Ovary (tissue), 9 donors: Measurements from ENCODE around the gene DYDC1. TPM values are rescaled to one million over a fixed set of nuclear protein-coding genes. Genes with fewer than 3 reads are reported as not detected.

Experiments
- DNase-seq, 5 donors: peaks; one replicate each; pipeline ENCODE4 v3.0.0-alpha.2; 2019 to 2020
- H3K27ac ChIP-seq, 2 donors: fragments of 200-600 bp; one replicate each; pipeline versions ENCODE4 v1.5.1 to v1.8.0; 2019 to 2022
- H3K27me3 ChIP-seq: fragments of 200-600 bp; one replicate; pipeline ENCODE4 v1.8.0; 2022
- H3K36me3 ChIP-seq: fragments of 200-600 bp; sonication (generic); one replicate; pipeline ENCODE4 v1.5.1; 2019
- H3K4me1 ChIP-seq: one replicate; pipeline ENCODE4 v1.8.1; 2013; ENCODE audit warnings: mild to moderate bottlenecking, moderate library complexity; ENCODE audit not compliant: insufficient read depth
- H3K4me3 ChIP-seq: fragments of 200-600 bp; sonication (generic); one replicate; pipeline ENCODE4 v1.5.1; 2017
- H3K9me3 ChIP-seq, 2 donors: fragments of 200-600 bp in 1 of 2; sonication (generic) in 1 of 2; one replicate each; pipeline versions ENCODE4 v1.5.1 to v1.8.1; 2013 to 2019; ENCODE audit warnings: mild to moderate bottlenecking in 1 of 2, moderate library complexity in 1 of 2
- CTCF ChIP-seq, 3 donors: fragments of 450-650 bp in 2 of 3; fragments of 200-600 bp in 1 of 3; IDR thresholded peaks; one replicate each; pipeline versions ENCODE4 v1.5.1 to v1.8.0; 2016 to 2022; ENCODE audit warnings: antibody characterized with exemption in 3 of 3, mild to moderate bottlenecking in 1 of 3
- EP300 ChIP-seq: sonication (generic); formaldehyde crosslinking; IDR thresholded peaks from one replicate; pipeline ENCODE4 v1.6.1; 2017; ENCODE audit warnings: antibody characterized with exemption
- POLR2A ChIP-seq: fragments of 450-650 bp; IDR thresholded peaks from one replicate; pipeline ENCODE4 v1.6.1; 2017; ENCODE audit warnings: antibody characterized with exemption, mild to moderate bottlenecking, moderate library complexity
- WGBS, 3 donors: extraction: QIAGEN DNeasy Blood & Tissue Kit in 1 of 3; methylation state at CpG; one replicate each; pipeline versions ENCODE4 v1.1.5 to v1.1.7; 2013 to 2017; 5-methylcytosine and 5-hydroxymethylcytosine counted together
- intact Hi-C, 4 donors: fragments of 100-400 bp; cut with DNase I; formaldehyde crosslinking; loops; one replicate each; pipeline versions ENCODE4 v1.11.0 to v1.15.1; 2022 to 2023
- polyA plus RNA-seq, 2 donors: library from polyadenylated mRNA; stranded (reverse); fragments of 200-250 nt in 1 of 2; fragments of 350-450 nt in 1 of 2; fragmentation: Illumina TruSeq in 1 of 2; extraction: RNeasy Lipid Tissue Mini Kit (QIAGEN cat#74804) in 1 of 2; gene quantifications; one replicate each; pipeline ENCODE4 v1.2.3, GENCODE V29; 2013 to 2014
- total RNA-seq, 7 donors: library from RNA; depleted of rRNA in 2 of 7; stranded (reverse); fragments of >200 nt in 2 of 7; fragmentation: NEBNext Ultra II Directional in 3 of 7; extraction: Animal tissue kit (Norgen Biotek cat#: 25700) in 3 of 7; gene quantifications; one replicate each; pipeline versions ENCODE4 v1.1.0 to v1.2.4, GENCODE V29; 2016 to 2023
- donor health status: DM: no; HTN: no; CAD: no; lungs with moderate emphysema.
- donor health status: DM: no; HTN: no; CAD: no.
- donor health status: Bipolar disorder and iron deficiency.
- donor health status: DM: yes; HTN: yes; CAD: no.
- donor health status: DM: no; HTN: no; CAD: no.
- donor health status: DM: yes; HTN: yes; CAD: no.

DYDC1 gene
- total and polyA plus RNA-seq, 9 donors, result 0.33 to 3.8 (median 0.72) TPM; not detected in 6

- Histone ChIP-seq H3K4me1 (no peaks in the 10 kb centered on the region), H3K27ac (no peak overlapping the region), H3K36me3 (no peaks in the 10 kb centered on the region), H3K27me3 (no peaks in the 10 kb centered on the region), H3K9me3 (no peaks in the 10 kb centered on the region), H3K4me3 (no peak overlapping the region)
- intact Hi-C loops, result no loop called here
- 66 to 73% (median 72%) methylated on average over 3 of the region's 3 CpGs for WGBS, 3 donors
- no peak for DNase-seq
- TF ChIP-seq EP300 (no peak), POLR2A (no peak), CTCF (IDR thresholded peaks at IDR 0.05) (no peak)
These were observed 33.2 kb downstream of the DYDC1 start for GRCh38 chr10:80323311-80323710.

GRCh38 chr10:80322711-80323110 lies 33.8 kb downstream of the DYDC1 start:
- Histone ChIP-seq H3K27ac (no peak overlapping the region), H3K4me1 (no peaks in the 10 kb centered on the region), H3K9me3 (no peaks in the 10 kb centered on the region), H3K36me3 (no peaks in the 10 kb centered on the region), H3K27me3 (no peaks in the 10 kb centered on the region), H3K4me3 (no peak overlapping the region)
- DNase-seq, result no peak
- WGBS, 3 donors, result 58 to 73% (median 72%) methylated on average over 1 of the region's 1 CpG
- no peak for TF ChIP-seq POLR2A
- no peak for TF ChIP-seq CTCF (IDR thresholded peaks at IDR 0.05)
- TF ChIP-seq EP300, result no peak
- intact Hi-C loops, result no loop called here

GRCh38 chr10:80322158-80322557 lies 34.4 kb downstream of the DYDC1 start:
- TF ChIP-seq CTCF (IDR thresholded peaks at IDR 0.05) (no peak), POLR2A (no peak), EP300 (no peak)
- intact Hi-C loops, result no loop called here
- WGBS, 3 donors, result 80 to 87% (median 85%) methylated on average over 2 of the region's 2 CpGs

GRCh38 chr10:80321183-80321582 lies 35.4 kb downstream of the DYDC1 start:
- no peak for DNase-seq
- Histone ChIP-seq H3K4me3 (no peak overlapping the region), H3K4me1 (no peaks in the 10 kb centered on the region), H3K36me3 (no peaks in the 10 kb centered on the region), H3K27ac (no peak overlapping the region), H3K9me3 (no peaks in the 10 kb centered on the region), H3K27me3 (no peaks in the 10 kb centered on the region)
- WGBS, 3 donors, result 76 to 82% (median 78%) methylated on average over 5 of the region's 5 CpGs
- TF ChIP-seq POLR2A, result no peak
- TF ChIP-seq EP300, result no peak
- TF ChIP-seq CTCF (IDR thresholded peaks at IDR 0.05), result no peak
- intact Hi-C loops, result no loop called here

More at GRCh38 chr10:80322158-80322557, 34.4 kb downstream of the DYDC1 start:
- no peak overlapping the region for H3K27ac ChIP-seq
- H3K36me3 ChIP-seq, result no peaks in the 10 kb centered on the region
- H3K4me1 ChIP-seq, result no peaks in the 10 kb centered on the region
- H3K4me3 ChIP-seq, result no peak overlapping the region
- H3K27me3 ChIP-seq, result no peaks in the 10 kb centered on the region
- H3K9me3 ChIP-seq, result no peaks in the 10 kb centered on the region
- DNase-seq, result no peak

GRCh38 chr10:80320377-80320776 lies 36.2 kb downstream of the DYDC1 start:
- intact Hi-C loops, result no loop called here

More at GRCh38 chr10:80320377-80320776, 36.2 kb downstream of the DYDC1 start:
- no peak for DNase-seq
- H3K27me3 ChIP-seq, result no peaks in the 10 kb centered on the region
- no peaks in the 10 kb centered on the region for H3K9me3 ChIP-seq
- no peak for TF ChIP-seq EP300
- no peak for TF ChIP-seq CTCF (IDR thresholded peaks at IDR 0.05)
- TF ChIP-seq POLR2A, result no peak
- H3K4me3 ChIP-seq, result no peak overlapping the region
- no peak overlapping the region for H3K27ac ChIP-seq
- H3K36me3 ChIP-seq, result no peaks in the 10 kb centered on the region
- no peaks in the 10 kb centered on the region for H3K4me1 ChIP-seq
